AG09309 (cell line): ENCODE data around the gene CEBPA.
A peak's percentile ranks its signal among the peaks of the same experiment; 100 is the strongest.
"Not testable (repeated sequence)": the region's sequence is repeated elsewhere in the genome, so short reads cannot be mapped to it uniquely, and the experiment has no call there.

Experiments
- DNase-seq: peaks from one replicate; pipeline ENCODE4 v3.0.0-alpha.2; 2010; ENCODE audit warnings: low read depth
- H3K4me3 ChIP-seq: 2 replicates; pipeline ENCODE4 v1.5.1; 2011; ENCODE audit warnings: mild to moderate bottlenecking, low read depth, low read length, moderate library complexity; ENCODE audit not compliant: control insufficient read depth
- TF ChIP-seq, protein P1 (sequence below): IDR thresholded peaks from 2 replicates; pipeline ENCODE4 v1.5.1; 2011; ENCODE audit warnings: mild to moderate bottlenecking, low read depth, low read length, inconsistent platforms; ENCODE audit not compliant: insufficient read depth, control insufficient read depth; ENCODE audit errors: missing control alignments

The CEBPA gene

DNA sequence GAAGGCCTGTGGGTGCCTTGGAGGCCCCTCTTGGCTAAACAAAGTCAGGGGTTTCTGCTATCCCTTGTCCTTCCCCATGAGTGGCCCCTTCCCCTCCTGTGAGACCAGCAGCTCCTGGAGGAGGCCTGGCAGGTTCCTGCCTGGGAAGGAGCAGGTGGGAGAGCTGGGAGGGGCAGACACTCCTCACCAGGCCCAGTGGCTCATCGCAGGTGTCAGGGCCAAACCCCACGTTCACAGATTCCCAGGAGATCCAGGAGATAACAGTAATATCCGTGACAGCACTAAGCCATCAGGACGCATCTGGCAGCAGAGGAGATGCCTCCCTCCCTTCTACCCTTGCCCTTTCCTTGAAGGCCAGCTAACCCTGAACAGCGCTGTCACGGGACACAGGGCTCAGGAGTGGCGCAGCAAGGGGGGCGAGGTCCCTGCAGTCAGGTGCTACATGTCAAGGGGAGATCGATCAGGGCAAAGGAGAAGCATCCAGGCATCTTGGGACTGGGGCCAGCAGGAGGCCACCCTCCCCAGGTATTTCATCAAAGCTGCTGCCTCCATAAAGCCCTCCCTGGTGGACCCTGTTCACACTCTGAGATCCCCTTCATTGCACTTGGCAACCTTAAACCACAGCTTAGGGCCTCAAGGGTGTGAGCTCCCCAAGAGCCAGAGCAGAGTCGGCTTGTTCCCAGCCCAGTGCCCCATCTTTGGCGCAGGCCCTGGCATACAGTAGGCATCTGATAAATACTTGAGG, 4.8 kb downstream of the CEBPA start:
- DNase-seq: no peak
- TF ChIP-seq, protein P1, sequence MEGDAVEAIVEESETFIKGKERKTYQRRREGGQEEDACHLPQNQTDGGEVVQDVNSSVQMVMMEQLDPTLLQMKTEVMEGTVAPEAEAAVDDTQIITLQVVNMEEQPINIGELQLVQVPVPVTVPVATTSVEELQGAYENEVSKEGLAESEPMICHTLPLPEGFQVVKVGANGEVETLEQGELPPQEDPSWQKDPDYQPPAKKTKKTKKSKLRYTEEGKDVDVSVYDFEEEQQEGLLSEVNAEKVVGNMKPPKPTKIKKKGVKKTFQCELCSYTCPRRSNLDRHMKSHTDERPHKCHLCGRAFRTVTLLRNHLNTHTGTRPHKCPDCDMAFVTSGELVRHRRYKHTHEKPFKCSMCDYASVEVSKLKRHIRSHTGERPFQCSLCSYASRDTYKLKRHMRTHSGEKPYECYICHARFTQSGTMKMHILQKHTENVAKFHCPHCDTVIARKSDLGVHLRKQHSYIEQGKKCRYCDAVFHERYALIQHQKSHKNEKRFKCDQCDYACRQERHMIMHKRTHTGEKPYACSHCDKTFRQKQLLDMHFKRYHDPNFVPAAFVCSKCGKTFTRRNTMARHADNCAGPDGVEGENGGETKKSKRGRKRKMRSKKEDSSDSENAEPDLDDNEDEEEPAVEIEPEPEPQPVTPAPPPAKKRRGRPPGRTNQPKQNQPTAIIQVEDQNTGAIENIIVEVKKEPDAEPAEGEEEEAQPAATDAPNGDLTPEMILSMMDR: no peak
- H3K4me3 ChIP-seq: no peak overlapping the region

DNA sequence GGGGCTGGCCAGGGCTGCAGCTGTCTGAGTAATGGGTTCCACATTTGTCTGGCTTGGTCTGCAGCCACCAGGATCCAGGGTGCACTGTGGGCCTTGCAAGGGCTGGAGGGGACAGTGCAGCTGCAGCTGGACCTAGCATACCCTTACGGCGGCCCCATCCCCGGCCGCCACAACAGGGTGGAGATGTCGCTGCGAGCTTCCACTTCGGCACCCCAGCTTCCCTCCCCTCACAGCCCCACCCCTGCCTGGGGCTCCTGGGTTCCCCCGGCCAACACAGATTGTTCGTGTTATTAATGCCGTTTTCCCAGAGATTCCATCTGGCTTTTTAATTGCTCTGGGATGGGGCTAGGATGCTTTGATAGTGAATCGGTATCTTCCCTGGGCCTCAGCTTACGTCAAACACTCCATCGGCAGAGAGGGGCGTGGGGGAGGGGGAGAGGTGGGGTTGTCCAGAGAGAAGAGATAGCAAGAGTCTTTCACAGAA, 5.8 kb downstream of the CEBPA start:
- H3K4me3 ChIP-seq: no peak overlapping the region
- DNase-seq: no peak
- TF ChIP-seq, protein P1: no peak

DNA sequence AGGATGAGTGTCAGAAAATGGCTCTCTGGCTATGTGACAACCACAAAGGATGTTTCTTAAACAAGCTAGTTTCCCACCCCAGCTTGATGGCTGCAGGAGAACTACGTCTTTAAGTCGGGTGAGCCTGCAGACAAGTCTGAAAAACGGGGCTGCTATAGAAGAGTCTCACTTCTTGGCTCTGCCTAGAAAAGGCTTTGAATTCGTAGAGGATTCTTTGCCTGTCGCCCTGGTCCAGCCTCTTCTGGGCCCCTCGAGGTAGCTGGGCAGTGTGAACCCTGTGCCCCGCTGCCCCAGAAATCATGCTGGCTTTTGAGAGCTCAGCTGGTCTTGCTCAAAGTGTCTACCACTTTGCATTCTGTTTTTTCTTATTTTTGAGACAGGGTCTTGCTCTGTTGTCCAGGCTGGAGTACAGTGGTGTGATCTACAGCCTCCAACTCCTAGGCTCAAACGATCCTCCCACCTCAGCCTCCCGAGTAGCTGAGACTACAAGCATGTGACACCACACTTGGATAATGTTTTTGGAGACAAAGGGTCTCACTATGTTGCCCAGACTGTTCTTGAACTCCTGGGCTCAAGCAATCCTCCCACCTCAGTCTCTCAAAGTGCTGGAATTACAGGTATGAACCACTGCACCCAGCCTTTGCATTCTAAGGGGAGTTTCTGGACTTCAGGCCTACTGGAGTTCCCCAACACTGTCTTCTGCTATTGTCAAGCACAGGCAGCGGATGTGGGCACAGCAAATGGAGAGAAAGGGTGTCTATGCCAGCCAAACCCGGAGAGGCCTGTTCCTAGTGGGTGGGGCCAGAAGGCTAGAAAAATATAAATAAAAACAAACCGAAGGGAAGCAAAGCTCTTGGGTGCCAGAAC, 6.5 kb downstream of the CEBPA start:
- H3K4me3 ChIP-seq: no peak overlapping the region
- TF ChIP-seq, protein P1: no peak
- DNase-seq: no peak

DNA sequence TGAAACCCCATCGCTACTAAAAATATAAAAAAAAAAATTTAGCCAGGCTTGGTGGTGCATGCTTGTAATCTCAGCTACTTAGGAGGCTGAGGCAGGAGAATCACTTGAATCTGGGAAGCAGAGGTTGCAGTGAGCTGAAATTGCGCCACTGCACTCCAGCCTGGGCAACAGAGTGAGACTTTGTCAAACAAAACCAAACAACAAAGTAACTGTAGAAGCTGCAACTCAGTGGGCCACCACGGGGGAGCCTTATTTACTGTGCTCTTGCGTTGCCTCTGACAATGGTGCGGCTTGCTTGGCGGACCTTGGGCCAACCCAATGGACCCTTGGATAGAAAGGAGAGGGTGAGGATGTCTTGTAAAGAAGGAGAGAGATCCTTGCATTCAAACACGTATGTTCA, 7.3 kb downstream of the CEBPA start:
- H3K4me3 ChIP-seq, DNase-seq: not testable (repeated sequence)

DNA sequence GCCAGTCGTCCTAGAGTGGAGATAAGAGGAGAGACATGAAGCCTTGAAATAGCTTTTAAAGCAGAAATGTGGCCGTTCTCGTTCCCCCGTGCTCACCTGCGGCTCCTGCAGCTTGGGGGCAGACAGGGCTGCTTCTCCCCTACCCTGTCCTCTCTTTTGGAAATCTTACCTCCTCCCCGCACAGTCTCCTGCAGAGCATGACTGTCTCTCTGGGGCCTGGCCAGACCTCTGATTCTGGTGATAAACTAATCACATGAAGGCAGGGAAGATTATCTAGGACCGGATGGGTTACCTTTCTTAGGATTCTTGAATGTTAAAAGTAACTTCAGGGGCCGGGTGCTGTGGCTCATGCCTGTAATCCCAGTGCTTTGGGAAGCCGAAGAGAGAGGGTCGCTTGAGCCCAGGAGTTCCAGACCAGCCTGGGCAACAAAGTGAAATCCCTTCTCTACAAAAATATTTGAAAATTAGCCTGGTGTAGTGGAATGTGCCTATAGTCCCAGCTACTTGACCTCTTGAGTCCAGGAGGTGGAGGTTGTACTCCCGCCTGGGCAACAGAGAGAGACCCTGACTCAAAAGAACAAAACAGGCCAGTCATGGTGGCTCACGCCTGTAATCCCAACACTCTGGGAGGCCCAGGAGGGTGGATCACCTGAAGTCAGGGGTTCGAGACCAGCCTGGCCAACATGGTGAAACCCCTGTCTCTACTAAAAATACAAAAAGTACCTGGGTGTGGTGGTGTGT, 8.1 kb downstream of the CEBPA start:
- TF ChIP-seq, protein P1: no peak
- no peak overlapping the region for H3K4me3 ChIP-seq
- DNase-seq: no peak

DNA sequence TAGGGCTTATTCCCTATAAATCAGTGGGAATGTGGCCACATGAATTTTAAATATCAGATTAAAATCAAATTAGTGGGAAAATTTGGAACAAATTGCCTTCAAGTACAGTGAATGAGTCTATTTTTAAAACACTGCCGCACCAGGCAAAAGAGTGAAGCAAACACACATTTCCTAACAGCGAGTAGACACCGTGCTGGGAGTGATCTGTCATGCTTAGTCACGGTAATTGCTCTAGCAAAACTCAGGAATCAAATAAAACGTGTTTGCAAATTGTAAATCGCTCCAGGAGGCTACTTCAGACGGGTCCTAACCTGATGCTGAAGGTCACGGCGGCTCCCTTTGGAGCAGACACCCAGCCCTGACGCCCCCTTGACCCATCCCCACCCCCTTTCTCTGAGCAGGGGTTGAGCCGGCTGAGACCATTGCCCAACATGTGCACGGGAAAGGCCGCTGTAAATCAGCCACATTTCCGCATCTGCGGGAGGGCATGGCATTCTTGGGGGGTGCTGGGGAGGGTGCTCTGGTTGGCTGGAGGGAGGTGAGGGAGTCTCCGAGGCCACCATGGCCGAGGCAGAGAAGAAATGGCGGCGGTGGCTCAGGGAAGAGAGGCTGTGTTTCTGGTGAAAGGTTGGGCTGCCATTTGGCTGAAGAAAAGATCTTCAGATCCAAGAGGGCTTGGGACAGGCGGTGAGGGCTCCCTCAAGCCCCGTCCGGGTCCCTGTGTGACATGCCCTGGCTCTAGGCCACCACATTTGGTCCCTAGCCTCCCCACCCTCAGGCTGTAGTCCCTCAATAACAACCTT, 8.9 kb downstream of the CEBPA start:
- TF ChIP-seq, protein P1: no peak
- peak; percentile 73 for DNase-seq
- H3K4me3 ChIP-seq: peak overlapping the region; percentile 12; the same call in 1 of the 2 replicates
